K562 (cell line): ENCODE results near the gene PRSS8. TPM values are rescaled to one million over a fixed set of nuclear protein-coding genes. Genes with fewer than 3 reads are reported as not detected.

Experiments used
- CBX1 ChIP-seq: sonication (generic); IDR thresholded peaks from 2 replicates; pipeline ENCODE4 v1.6.1; 2016; ENCODE audit warnings: antibody characterized with exemption, low read depth, mild to moderate bottlenecking
- CXXC5 ChIP-seq: fragments of 250-450 bp; sonication (Bioruptor Pico); IDR thresholded peaks from 2 replicates; pipeline ENCODE4 v1.8.0; 2022; ENCODE audit warnings: inconsistent platforms, mild to moderate bottlenecking, moderate library complexity
- FOXM1 ChIP-seq, 2 experiments: fragments of 450-650 bp in 1 of 2; sonication (generic) in 1 of 2; formaldehyde crosslinking in 1 of 2; IDR thresholded peaks; 2 replicates each; pipeline versions ENCODE4 v1.6.1 to v1.9.0; 2017 to 2022; ENCODE audit warnings: low read depth in 2 of 2, mild to moderate bottlenecking in 2 of 2, missing genetic modification reagents in 1 of 2, moderate library complexity in 1 of 2
- GATAD2A ChIP-seq: fragments of 450-650 bp; IDR thresholded peaks from 2 replicates; pipeline ENCODE4 v1.6.1; 2017
- HDAC2 ChIP-seq: fragments of 450-650 bp; IDR thresholded peaks from 2 replicates; pipeline ENCODE4 v1.6.1; 2016; ENCODE audit warnings: mild to moderate bottlenecking
- NBN ChIP-seq: fragments of 450-650 bp; IDR thresholded peaks from 2 replicates; pipeline ENCODE4 v1.6.1; 2016; ENCODE audit warnings: low read depth, mild to moderate bottlenecking
- NFRKB ChIP-seq: fragments of 450-650 bp; IDR thresholded peaks from 2 replicates; pipeline ENCODE4 v1.6.1; 2016; ENCODE audit warnings: low read depth
- PHF8 ChIP-seq: fragments of 200-600 bp; sonication (generic); IDR thresholded peaks from 2 replicates; pipeline ENCODE4 v1.6.1; 2012; ENCODE audit warnings: mixed run types, mild to moderate bottlenecking, inconsistent platforms, low read length, moderate library complexity, borderline replicate concordance
- POLR2B ChIP-seq: fragments of 450-650 bp; IDR thresholded peaks from 2 replicates; pipeline ENCODE4 v1.6.1; 2018; ENCODE audit warnings: low read depth; ENCODE audit not compliant: partially characterized antibody
- SAFB ChIP-seq: fragments of 200-400 bp; formaldehyde crosslinking; IDR thresholded peaks from 2 replicates; pipeline ENCODE4 v1.6.1; 2017; ENCODE audit warnings: low read depth, low read length, borderline replicate concordance
- SETDB1 ChIP-seq: IDR thresholded peaks from one replicate; pipeline ENCODE4 v1.6.1; 2012; ENCODE audit warnings: low read length, control low read depth, inconsistent platforms
- SRF ChIP-seq, 2 experiments: fragments of 250-450, 450-650 bp in 1 of 2; sonication (Bioruptor Pico) in 1 of 2; sonication (generic) in 1 of 2; formaldehyde crosslinking; IDR thresholded peaks; 2 replicates each; pipeline versions ENCODE4 v1.5.0 to v1.5.1; 2020 to 2022; ENCODE audit warnings: mild to moderate bottlenecking in 1 of 2, missing genetic modification reagents in 1 of 2
- TCF3 ChIP-seq: sonication (generic); formaldehyde crosslinking; IDR thresholded peaks from 2 replicates; pipeline ENCODE4 v1.4.0; 2020; ENCODE audit warnings: mild to moderate bottlenecking, missing genetic modification reagents
- XRCC3 ChIP-seq: fragments of 450-650 bp; IDR thresholded peaks from 2 replicates; pipeline ENCODE4 v1.6.1; 2017; ENCODE audit warnings: mild to moderate bottlenecking, moderate library complexity
- YY1 ChIP-seq, 3 experiments: IDR thresholded peaks; 2 replicates each; pipeline ENCODE4 v1.6.1; 2011; ENCODE audit warnings: low read length in 2 of 3, mild to moderate bottlenecking in 2 of 3, moderate library complexity in 2 of 3, borderline replicate concordance in 1 of 3, control low read depth in 1 of 3, low read depth in 1 of 3; ENCODE audit not compliant: insufficient read depth in 3 of 3, insufficient replicate concordance in 2 of 3, control insufficient read depth in 1 of 3, insufficient read length in 1 of 3; ENCODE audit errors: extremely low read depth in 1 of 3
- ZC3H11A ChIP-seq: IDR thresholded peaks from 2 replicates; pipeline ENCODE4 v1.6.1; 2012; ENCODE audit warnings: low read depth, low read length, improper control_type of control experiment
- ZNF174 ChIP-seq: fragments of 250-450 bp; sonication (Bioruptor Pico); IDR thresholded peaks from 2 replicates; pipeline ENCODE4 v1.4.0; 2020; ENCODE audit warnings: mild to moderate bottlenecking
- ZNF24 ChIP-seq: fragments of 450-650 bp; IDR thresholded peaks from 2 replicates; pipeline ENCODE4 v1.6.1; 2016
- polyA plus RNA-seq, 8 experiments: library from polyadenylated mRNA; depleted of rRNA in 4 of 8; stranded (reverse) in 5 of 8; unstranded in 3 of 8; fragments of >200 nt; fragmentation: Nextera tagmentation in 2 of 8; fragmentation: Illumina TruSeq in 1 of 8; extraction: Ambion mirVana in 2 of 8; extraction: Trizol in 1 of 8; gene quantifications; 2 replicates each; pipeline versions ENCODE4 v1.2.1 to v1.2.3, GENCODE V29; 2011 to 2014; ENCODE audit warnings: inconsistent platforms in 1 of 8, missing spikeins in 1 of 8
- total RNA-seq, 7 experiments: library from RNA; depleted of rRNA in 6 of 7; stranded (reverse); fragments of >200 nt in 6 of 7; fragmentation: Illumina TruSeq in 2 of 7; extraction: Trizol in 2 of 7; gene quantifications; 2 replicates each; pipeline versions ENCODE4 v1.2.1 to v1.2.3, GENCODE V29; 2011 to 2021; ENCODE audit warnings: low replicate concordance in 1 of 7
- TF ChIP-seq, protein P1 (sequence below): IDR thresholded peaks from 2 replicates; pipeline ENCODE4 v1.6.1; 2011; ENCODE audit warnings: borderline replicate concordance, low read depth, mild to moderate bottlenecking, moderate library complexity, low read length; ENCODE audit not compliant: insufficient read depth, poor library complexity, severe bottlenecking
- TF ChIP-seq, protein P2 (sequence below): fragments of 250-450 bp; sonication (Bioruptor Pico); IDR thresholded peaks from 2 replicates; pipeline ENCODE4 v1.5.1; 2021; ENCODE audit warnings: mild to moderate bottlenecking
- TF ChIP-seq, protein P3 (sequence below): fragments of 450-650 bp; formaldehyde crosslinking; conservative IDR thresholded peaks from 2 replicates; pipeline ENCODE4 v1.4.0; 2022; ENCODE audit warnings: mild to moderate bottlenecking, missing genetic modification characterization
- TF ChIP-seq, protein P4 (sequence below): fragments of 250-450 bp; sonication (Bioruptor Pico); IDR thresholded peaks from 2 replicates; pipeline ENCODE4 v1.8.0; 2022; ENCODE audit warnings: moderate library complexity, mild to moderate bottlenecking, inconsistent platforms

The PRSS8 gene
- total and polyA plus RNA-seq, 9 of the 15 experiments (the other 6 are each of a cell fraction or from before 2014, with no cell fraction given): 0.25 to 3.9 (median 1.3) TPM; not detected in 1

DNA sequence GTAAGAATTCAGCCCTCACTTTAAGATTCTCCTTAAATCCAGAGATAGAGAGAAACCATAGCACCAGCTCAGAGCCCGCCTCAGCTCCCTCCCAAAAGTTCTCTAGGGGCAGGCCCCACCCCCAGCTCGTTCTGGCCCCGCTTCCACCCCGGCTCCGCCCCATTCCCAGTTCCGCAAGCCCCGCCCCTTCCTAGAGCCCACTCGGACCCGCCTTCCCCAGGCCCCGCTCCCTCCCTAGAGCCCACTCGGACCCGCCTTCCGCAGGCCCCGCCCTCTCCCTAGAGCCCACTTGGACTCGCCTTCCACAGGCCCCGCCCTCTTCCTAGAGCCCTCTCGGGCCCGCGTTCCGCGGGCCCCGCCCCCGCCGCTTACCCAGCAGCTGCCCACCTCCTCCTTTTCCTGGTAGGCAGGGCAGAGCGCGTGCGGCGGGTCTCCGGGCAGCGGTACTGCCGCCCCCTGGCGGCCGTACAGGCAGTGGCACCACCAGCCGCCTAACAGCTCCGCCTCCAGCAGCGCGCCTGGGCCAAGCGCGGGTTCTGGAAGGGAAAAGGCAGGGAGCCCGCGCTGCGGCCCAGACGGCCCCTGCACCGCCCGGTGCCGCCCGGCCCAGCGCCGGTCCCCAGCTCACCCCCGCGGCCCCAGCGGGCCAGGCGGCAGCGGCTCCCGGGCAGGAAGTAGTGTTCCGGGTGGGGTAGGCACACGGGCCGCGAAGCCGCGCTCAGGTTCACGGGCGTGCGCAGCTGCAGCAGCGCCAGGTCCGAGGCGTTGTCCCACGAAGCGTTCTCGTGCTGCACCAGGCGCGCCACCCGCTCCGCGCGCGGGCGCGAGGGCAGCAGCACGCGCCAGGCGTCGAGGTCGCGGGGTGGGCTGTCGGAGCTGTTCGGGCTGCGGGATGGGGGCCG, 6.8 kb upstream of the PRSS8 start (continued):
- TF ChIP-seq, protein P1, sequence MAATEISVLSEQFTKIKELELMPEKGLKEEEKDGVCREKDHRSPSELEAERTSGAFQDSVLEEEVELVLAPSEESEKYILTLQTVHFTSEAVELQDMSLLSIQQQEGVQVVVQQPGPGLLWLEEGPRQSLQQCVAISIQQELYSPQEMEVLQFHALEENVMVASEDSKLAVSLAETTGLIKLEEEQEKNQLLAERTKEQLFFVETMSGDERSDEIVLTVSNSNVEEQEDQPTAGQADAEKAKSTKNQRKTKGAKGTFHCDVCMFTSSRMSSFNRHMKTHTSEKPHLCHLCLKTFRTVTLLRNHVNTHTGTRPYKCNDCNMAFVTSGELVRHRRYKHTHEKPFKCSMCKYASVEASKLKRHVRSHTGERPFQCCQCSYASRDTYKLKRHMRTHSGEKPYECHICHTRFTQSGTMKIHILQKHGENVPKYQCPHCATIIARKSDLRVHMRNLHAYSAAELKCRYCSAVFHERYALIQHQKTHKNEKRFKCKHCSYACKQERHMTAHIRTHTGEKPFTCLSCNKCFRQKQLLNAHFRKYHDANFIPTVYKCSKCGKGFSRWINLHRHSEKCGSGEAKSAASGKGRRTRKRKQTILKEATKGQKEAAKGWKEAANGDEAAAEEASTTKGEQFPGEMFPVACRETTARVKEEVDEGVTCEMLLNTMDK: peak; percentile 64
- TF ChIP-seq SRF (CRISPR knock-in tag; IDR thresholded peaks at IDR 0.05) (no peak), ZNF174 (CRISPR knock-in tag) (no peak), GATAD2A (peak; percentile 72; the same call in 1 of the 2 replicates), SAFB (0 out of 2 replicates have a peak, but pooled peaks have one; percentile 18), FOXM1 (IDR thresholded peaks at IDR 0.05; ENCODE audit: low read depth) (no peak), FOXM1 (CRISPR knock-in tag; IDR thresholded peaks at IDR 0.05; ENCODE audit: low read depth) (no peak), SETDB1 (no peak), NBN (no peak), CXXC5 (peak; percentile 88), ZNF24 (0 out of 2 replicates have a peak, but pooled peaks have one; percentile 12), ZC3H11A (no peak), TCF3 (CRISPR knock-in tag) (peak; percentile 24; the same call in 1 of the 2 replicates), PHF8 (peak; percentile 40; the same call in 1 of the 2 replicates), NFRKB (no peak), CBX1 (peak; percentile 20; the same call in 1 of the 2 replicates), HDAC2 (0 out of 2 replicates have a peak, but pooled peaks have one; percentile 22), POLR2B (no peak), XRCC3 (no peak), YY1 (IDR thresholded peaks at IDR 0.05; ENCODE audit: borderline replicate concordance in 1 of 3, control insufficient read depth in 1 of 3, extremely low read depth in 1 of 3, insufficient read depth in 3 of 3, insufficient read length in 1 of 3, insufficient replicate concordance in 2 of 3, low read depth in 1 of 3, low read length in 2 of 3) (peak in 1 of 3 experiments; percentile 75)
- TF ChIP-seq, protein P2, sequence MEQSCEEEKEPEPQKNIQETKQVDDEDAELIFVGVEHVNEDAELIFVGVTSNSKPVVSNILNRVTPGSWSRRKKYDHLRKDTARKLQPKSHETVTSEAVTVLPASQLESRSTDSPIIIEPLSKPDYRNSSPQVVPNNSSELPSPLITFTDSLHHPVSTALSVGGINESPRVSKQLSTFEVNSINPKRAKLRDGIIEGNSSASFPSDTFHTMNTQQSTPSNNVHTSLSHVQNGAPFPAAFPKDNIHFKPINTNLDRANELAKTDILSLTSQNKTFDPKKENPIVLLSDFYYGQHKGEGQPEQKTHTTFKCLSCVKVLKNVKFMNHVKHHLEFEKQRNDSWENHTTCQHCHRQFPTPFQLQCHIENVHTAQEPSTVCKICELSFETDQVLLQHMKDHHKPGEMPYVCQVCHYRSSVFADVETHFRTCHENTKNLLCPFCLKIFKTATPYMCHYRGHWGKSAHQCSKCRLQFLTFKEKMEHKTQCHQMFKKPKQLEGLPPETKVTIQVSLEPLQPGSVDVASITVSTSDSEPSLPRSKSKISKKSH (CRISPR knock-in tag): no peak
- TF ChIP-seq, protein P3, sequence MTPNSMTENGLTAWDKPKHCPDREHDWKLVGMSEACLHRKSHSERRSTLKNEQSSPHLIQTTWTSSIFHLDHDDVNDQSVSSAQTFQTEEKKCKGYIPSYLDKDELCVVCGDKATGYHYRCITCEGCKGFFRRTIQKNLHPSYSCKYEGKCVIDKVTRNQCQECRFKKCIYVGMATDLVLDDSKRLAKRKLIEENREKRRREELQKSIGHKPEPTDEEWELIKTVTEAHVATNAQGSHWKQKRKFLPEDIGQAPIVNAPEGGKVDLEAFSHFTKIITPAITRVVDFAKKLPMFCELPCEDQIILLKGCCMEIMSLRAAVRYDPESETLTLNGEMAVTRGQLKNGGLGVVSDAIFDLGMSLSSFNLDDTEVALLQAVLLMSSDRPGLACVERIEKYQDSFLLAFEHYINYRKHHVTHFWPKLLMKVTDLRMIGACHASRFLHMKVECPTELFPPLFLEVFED (CRISPR knock-in tag): no peak
- TF ChIP-seq, protein P4, sequence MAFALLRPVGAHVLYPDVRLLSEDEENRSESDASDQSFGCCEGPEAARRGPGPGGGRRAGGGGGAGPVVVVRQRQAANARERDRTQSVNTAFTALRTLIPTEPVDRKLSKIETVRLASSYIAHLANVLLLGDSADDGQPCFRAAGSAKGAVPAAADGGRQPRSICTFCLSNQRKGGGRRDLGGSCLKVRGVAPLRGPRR (CRISPR knock-in tag): no peak
